ENCODE results near the gene CYTH3. TPM values are rescaled to one million over a fixed set of nuclear protein-coding genes. Genes with fewer than 3 reads are reported as not detected.

The CYTH3 gene
- total RNA-seq, 1 experiment from 2014 or later: 16.7 TPM

- H3K9me2 ChIP-seq (ENCODE audit: insufficient read depth): no peaks in the 10 kb centered on the region
- no peak overlapping the region for H3K4me2 ChIP-seq (ENCODE audit: low read length)
- no peaks in the 10 kb centered on the region for H3K9me3 ChIP-seq (ENCODE audit: control insufficient read depth in 1 of 2, insufficient read depth in 1 of 2, low read depth in 1 of 2, low read length in 2 of 2)
- H3K27ac ChIP-seq (ENCODE audit: low read depth, low read length): no peak overlapping the region
- no peaks in the 10 kb centered on the region for H4K20me1 ChIP-seq (ENCODE audit: insufficient read depth)
- H3K27me3 ChIP-seq (ENCODE audit: insufficient read depth, low read length): no peaks in the 10 kb centered on the region
- ATAC-seq (no peak), DNase-seq (ENCODE audit: low read depth, low spot score) (no peak)
- H2AFZ ChIP-seq (ENCODE audit: low read depth, low read length, poor library complexity, severe bottlenecking): no peak overlapping the region
- H3K36me3 ChIP-seq (ENCODE audit: control insufficient read depth in 1 of 2, insufficient read depth in 2 of 2, low read length in 2 of 2): no peaks in the 10 kb centered on the region
- H3K9ac ChIP-seq (ENCODE audit: low read length): no peak overlapping the region
- peaks cover 10 to 12% of the 10 kb centered on the region in 2 experiments for H3K4me1 ChIP-seq (ENCODE audit: control insufficient read depth in 1 of 2, insufficient read depth in 2 of 2, low read length in 2 of 2)
- no peak overlapping the region for H3K4me3 ChIP-seq (replicated peaks in 1 of 2; ENCODE audit: low read depth in 1 of 2, low read length in 2 of 2)
- peaks cover 25% of the 10 kb centered on the region for H3K79me2 ChIP-seq (ENCODE audit: insufficient read depth, low read length)
- intact Hi-C loops (cut with micrococcal nuclease): no loop called here
- ChIA-PET POLR2A (no interaction called here), CTCF (no interaction called here), RAD21 (ENCODE audit: low non-redundant PET in 1 of 2, low total read pairs in 2 of 2, uncharacterized antibody in 2 of 2, unreplicated experiment in 2 of 2) (no interaction called here)
- BruUV-seq (replicated peaks): no TSS peak
- TF ChIP-seq POLR2AphosphoS5 (IDR thresholded peaks at IDR 0.05; ENCODE audit: low read depth, low read length): no peak
- no peak for TF ChIP-seq POLR2A (IDR thresholded peaks at IDR 0.05; ENCODE audit: borderline replicate concordance, extremely low read depth, insufficient read depth, insufficient read length)
- TF ChIP-seq FOSL1 (IDR thresholded peaks at IDR 0.05; ENCODE audit: low read depth): no peak
- no peak for TF ChIP-seq ZBTB33 (IDR thresholded peaks at IDR 0.05; ENCODE audit: extremely low read depth, insufficient replicate concordance, low read length)
- TF ChIP-seq EZH2 (IDR thresholded peaks at IDR 0.05): no peak
- TF ChIP-seq ELF1 (IDR thresholded peaks at IDR 0.05; ENCODE audit: borderline replicate concordance, low read depth): no peak
- no peak for TF ChIP-seq RAD21 (IDR thresholded peaks at IDR 0.05; ENCODE audit: low read depth)
- no peak for TF ChIP-seq CBX3 (IDR thresholded peaks at IDR 0.05; ENCODE audit: low read depth)
- TF ChIP-seq ZNF274 (IDR thresholded peaks at IDR 0.05; ENCODE audit: low read depth, low read length): no peak
- TF ChIP-seq ATF3 (IDR thresholded peaks at IDR 0.05): no peak
- TF ChIP-seq EGR1 (IDR thresholded peaks at IDR 0.05; ENCODE audit: low read depth): no peak
- no peak for TF ChIP-seq JUND (IDR thresholded peaks at IDR 0.05)
- TF ChIP-seq SIN3A (IDR thresholded peaks at IDR 0.05; ENCODE audit: low read depth): no peak
- no peak for TF ChIP-seq MAX (IDR thresholded peaks at IDR 0.05)
- TF ChIP-seq TCF7L2 (IDR thresholded peaks at IDR 0.05; ENCODE audit: borderline replicate concordance, extremely low read depth, insufficient read depth, insufficient read length): no peak
- no peak for TF ChIP-seq SP1 (IDR thresholded peaks at IDR 0.05; ENCODE audit: low read depth)
- no peak for TF ChIP-seq EZH2phosphoT487 (IDR thresholded peaks at IDR 0.05; ENCODE audit: borderline replicate concordance)
- no peak for TF ChIP-seq CTCF (IDR thresholded peaks at IDR 0.05 in 2 of 3, conservative IDR thresholded peaks at IDR 0.05 in 1 of 3; ENCODE audit: borderline replicate concordance in 1 of 3, insufficient read depth in 1 of 3, low read depth in 2 of 3, low read length in 2 of 3)
- TF ChIP-seq YY1 (IDR thresholded peaks at IDR 0.05; ENCODE audit: extremely low read depth, insufficient replicate concordance, low read depth, low read length): no peak
These were observed 50.8 kb downstream of the CYTH3 start for GRCh38 chr7:6221340-6222319.
